PC-3 (cell line): ENCODE results near the gene FRMD5.

Source experiments
- CTCF ChIP-seq: fragments of 300-600 bp; sonication (generic); conservative IDR thresholded peaks from 2 replicates; pipeline ENCODE4 v1.5.1; 2017; ENCODE audit warnings: antibody characterized with exemption, low read depth, mild to moderate bottlenecking, low read length
- EZH2 ChIP-seq: fragments of 300-600 bp; sonication (generic); IDR thresholded peaks from one replicate; pipeline ENCODE4 v1.6.1; 2017; ENCODE audit warnings: antibody characterized with exemption, mild to moderate bottlenecking, low read length; ENCODE audit not compliant: unreplicated experiment

DNA sequence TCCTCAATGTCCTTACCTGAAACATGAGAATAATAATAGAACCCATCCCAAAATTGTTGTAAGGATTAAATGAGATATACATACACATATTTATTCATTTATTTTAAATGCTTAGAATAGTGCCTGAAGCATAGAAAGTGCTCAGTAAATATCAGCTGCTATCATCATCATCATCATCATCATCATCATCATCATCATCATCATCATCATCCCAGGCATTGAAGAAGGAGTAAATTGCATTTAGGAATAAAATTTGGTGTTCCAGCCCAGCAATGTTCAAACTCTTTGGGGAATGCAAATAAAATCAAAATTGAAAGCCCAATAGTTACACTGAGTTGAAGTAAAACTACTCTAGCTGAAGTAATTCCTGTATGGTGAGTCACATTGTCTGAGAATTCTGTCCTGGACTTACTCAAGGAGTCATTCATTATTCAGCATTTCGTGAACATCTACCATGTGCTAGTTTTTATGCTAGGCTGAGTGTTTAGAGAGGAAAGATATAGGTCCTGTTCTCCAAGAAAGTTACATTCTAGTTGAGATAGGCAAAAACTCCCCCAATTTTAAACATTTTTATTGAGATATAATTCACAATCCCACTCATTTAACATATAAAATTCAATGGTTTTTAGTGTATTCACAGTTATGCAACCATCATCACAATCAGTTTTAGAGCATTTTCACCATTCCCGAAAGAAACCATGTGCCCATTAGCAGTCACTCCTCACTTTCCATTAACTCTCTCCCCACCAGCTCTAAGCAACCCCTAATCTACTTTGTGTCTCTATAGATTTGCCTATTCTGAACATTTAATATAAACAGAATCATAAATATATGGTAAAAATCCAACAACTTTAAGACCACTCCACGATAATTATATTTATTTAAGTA lies 107.2 kb downstream of the FRMD5 start:
- TF ChIP-seq CTCF, result no peak
- TF ChIP-seq EZH2, result no peak
